HG02852 (cell line): Measurements from ENCODE around the gene KNG1.

Source experiments
- ATAC-seq: cut with Tn5 transposase; IDR thresholded peaks from one replicate; pipeline ENCODE4 v1.9.1; 2021; ENCODE audit warnings: mild to moderate bottlenecking, moderate library complexity; ENCODE audit not compliant: unreplicated experiment

Gene KNG1

GRCh38 chr3:186772701-186773417 lies 55.7 kb downstream of the KNG1 start:
- ATAC-seq = peak; percentile 93

- ATAC-seq = no peak
Observed at GRCh38 chr3:186775999-186776398, 58.8 kb downstream of the KNG1 start.

GRCh38 chr3:186779204-186779603 lies 62.0 kb downstream of the KNG1 start:
- ATAC-seq = no peak

GRCh38 chr3:186782542-186783057 lies 65.4 kb downstream of the KNG1 start:
- ATAC-seq = peak; percentile 20

GRCh38 chr3:186783058-186783730 lies 66.0 kb downstream of the KNG1 start, which contains the start of gene EIF4A2:
Gene EIF4A2, plus strand, starts transcription at chr3:186783577. Its CDS starts 34 bp downstream, at chr3:186783611.
- ATAC-seq = peak; percentile 61

- peak; percentile 61 for ATAC-seq
Observed at GRCh38 chr3:186783731-186784515, 66.8 kb downstream of the KNG1 start.

GRCh38 chr3:186784820-186785494 lies 67.8 kb downstream of the KNG1 start:
- no peak for ATAC-seq

- ATAC-seq = no peak
Observed at GRCh38 chr3:186785495-186786018, 68.4 kb downstream of the KNG1 start.

GRCh38 chr3:186786922-186787321 lies 69.8 kb downstream of the KNG1 start:
- ATAC-seq = no peak

GRCh38 chr3:186787642-186788481 lies 70.7 kb downstream of the KNG1 start:
- no peak for ATAC-seq

- ATAC-seq = no peak
Observed at GRCh38 chr3:186788482-186789370, 71.6 kb downstream of the KNG1 start.

GRCh38 chr3:186789554-186790260 lies 72.5 kb downstream of the KNG1 start:
- no peak for ATAC-seq

GRCh38 chr3:186790261-186790981 lies 73.3 kb downstream of the KNG1 start:
- no peak for ATAC-seq
